Measurements from ENCODE around the gene NQO2. TPM values are rescaled to one million over a fixed set of nuclear protein-coding genes. Genes with fewer than 3 reads are reported as not detected.
"Not testable (repeated sequence)": the region's sequence is repeated elsewhere in the genome, so short reads cannot be mapped to it uniquely, and the experiment has no call there.

The NQO2 gene
- total RNA-seq, 1 donor from 2014 or later, result 45.6 TPM

DNA sequence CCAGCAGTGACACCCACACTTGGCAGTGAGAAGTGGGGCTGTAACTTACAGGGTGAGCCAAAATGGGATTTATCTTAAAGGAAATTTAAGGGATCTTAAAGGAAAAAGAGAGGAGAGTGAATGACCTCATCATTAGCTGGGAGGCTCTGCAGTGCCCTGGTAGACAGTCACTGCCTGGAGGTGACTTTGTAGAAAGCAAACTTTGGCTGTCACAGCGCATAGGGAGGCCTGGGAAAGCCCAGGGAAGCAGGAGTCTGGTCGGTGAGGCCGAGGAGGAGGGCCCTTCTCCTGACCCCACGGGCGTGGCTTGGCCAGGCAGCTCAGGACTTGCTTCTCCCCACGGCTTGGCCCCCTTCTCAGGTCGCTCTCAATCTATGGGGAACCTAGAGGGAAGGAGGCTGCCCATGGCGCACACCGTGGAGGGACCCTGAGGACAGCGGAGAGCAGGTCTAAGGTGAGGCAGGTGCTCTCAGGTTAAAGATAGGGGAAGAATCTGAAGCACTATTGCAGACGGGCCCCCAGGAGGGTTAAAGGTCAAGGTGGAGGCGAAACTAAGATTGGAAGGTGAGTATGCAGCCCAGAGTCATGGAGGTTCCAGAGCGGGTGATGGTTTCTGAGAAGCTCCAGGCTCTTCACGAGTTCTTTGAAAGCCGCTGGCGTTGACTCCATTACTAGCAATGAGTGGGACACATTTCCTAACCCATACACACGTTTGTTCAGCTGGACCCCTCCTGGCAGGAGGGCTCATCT, 53.0 kb downstream of the NQO2 start:
- DNase-seq (ENCODE audit: low spot score), result no peak
- Mint-ChIP-seq H3K27ac (peak overlapping the region; percentile 68), H3K36me3 (ENCODE audit: low read depth) (no peaks in the 10 kb centered on the region), H3K4me3 (ENCODE audit: low read depth) (peak overlapping the region; percentile 73), H3K9me3 (no peaks in the 10 kb centered on the region), H3K4me1 (ENCODE audit: low read depth) (peaks cover 27% of the 10 kb centered on the region), H3K27me3 (ENCODE audit: low read depth) (peaks cover 10% of the 10 kb centered on the region)
- intact Hi-C loops (cut with micrococcal nuclease), result loop anchor here (1.0 kb wide), 2 partner anchors 29 to 53 kb away; partner anchors contain the start of gene NQO2

DNA sequence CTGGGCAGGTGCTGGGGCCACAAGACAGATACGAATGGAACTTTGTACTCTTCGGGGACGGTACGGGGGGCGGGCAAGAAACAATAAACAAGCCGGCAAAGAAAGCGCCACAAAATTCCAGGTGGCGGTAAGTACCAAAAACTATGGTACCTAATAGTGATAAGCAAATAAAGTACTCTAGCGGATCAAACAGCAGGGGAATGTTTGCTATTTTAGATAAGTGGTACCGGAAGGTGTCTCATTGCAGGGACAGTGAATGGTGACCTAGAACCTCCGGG, 53.5 kb downstream of the NQO2 start:
- H3K36me3 Mint-ChIP-seq (ENCODE audit: low read depth), result no peaks in the 10 kb centered on the region
- H3K4me3 Mint-ChIP-seq (ENCODE audit: low read depth), result peak overlapping the region; percentile 73
- DNase-seq (ENCODE audit: low spot score), result no peak
- intact Hi-C loops (cut with micrococcal nuclease), result loop anchor here (1.0 kb wide), 2 partner anchors 30 to 54 kb away; partner anchors contain the start of gene NQO2
- no peaks in the 10 kb centered on the region for H3K9me3 Mint-ChIP-seq
- H3K4me1 Mint-ChIP-seq (ENCODE audit: low read depth), result peaks cover 27% of the 10 kb centered on the region
- H3K27me3 Mint-ChIP-seq (ENCODE audit: low read depth), result peaks cover 10% of the 10 kb centered on the region
- H3K27ac Mint-ChIP-seq, result peak overlapping the region; percentile 68

DNA sequence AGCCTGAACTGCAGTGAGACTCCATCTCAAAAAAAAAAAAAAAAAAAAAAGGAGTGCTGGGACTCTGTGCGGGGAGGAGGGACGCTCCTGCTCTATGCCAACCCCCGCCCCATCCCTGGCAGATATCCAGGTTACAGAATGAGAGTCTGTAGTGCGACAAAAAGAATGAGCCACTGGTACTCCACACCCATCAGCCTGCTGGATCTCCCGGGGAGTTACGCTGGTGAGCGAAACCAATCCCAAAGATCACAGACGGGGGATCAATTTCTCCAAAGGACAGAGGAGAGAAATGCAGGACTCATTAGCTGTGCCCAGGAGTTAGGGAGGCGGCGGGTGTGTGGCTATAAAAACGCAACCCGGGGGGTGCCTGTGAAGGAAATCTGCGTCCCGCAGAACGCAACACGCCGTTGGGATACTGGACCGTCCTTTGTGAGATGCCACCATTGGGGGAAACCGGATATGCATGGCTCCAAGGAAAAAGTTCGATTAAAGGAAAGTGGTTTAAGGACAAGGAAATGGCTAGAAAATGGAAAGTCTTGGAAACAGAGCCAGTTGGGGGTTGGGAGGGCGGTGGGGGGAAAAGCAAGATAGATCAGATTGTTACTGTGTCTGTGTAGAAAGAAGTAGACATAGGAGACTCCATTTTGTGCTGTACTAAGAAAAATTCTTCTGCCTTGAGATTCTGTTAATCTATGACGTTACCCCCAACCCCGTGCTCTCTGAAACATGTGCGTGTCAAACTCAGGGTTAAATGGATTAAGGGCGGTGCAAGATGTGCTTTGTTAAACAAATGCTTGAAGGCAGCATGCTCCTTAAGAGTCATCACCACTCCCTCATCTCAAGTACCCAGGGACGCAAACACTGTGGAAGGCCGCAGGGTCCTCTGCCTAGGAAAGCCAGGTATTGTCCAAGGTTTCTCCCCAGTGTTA, 54.8 kb downstream of the NQO2 start:
- H3K9me3 Mint-ChIP-seq; DNase-seq (ENCODE audit: low spot score); H3K27ac Mint-ChIP-seq; H3K36me3 Mint-ChIP-seq (ENCODE audit: low read depth); intact Hi-C loops (cut with micrococcal nuclease); H3K27me3 Mint-ChIP-seq (ENCODE audit: low read depth): not testable (repeated sequence)
- peak overlapping the region; percentile 73 for H3K4me3 Mint-ChIP-seq (ENCODE audit: low read depth)
- peaks cover 40% of the 10 kb centered on the region for H3K4me1 Mint-ChIP-seq (ENCODE audit: low read depth)

DNA sequence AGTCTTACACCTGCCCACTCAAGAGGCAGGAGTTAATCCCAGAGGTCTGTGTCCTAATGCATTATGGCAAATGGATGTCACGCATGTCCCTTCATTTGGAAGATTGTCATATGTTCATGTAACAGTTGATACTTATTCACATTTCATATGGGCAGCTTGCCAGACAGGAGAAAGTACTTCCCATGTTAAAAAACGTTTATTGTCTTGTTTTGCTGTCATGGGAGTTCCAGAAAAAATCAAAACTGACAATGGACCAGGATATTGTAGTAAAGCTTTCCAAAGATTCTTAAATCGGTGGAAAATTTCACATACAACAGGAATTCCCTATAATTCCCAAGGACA, 55.4 kb downstream of the NQO2 start:
- H3K4me1 Mint-ChIP-seq (ENCODE audit: low read depth), result peaks cover 42% of the 10 kb centered on the region
- H3K27me3 Mint-ChIP-seq (ENCODE audit: low read depth); H3K36me3 Mint-ChIP-seq (ENCODE audit: low read depth); H3K9me3 Mint-ChIP-seq; DNase-seq (ENCODE audit: low spot score); H3K4me3 Mint-ChIP-seq (ENCODE audit: low read depth); H3K27ac Mint-ChIP-seq; intact Hi-C loops (cut with micrococcal nuclease): not testable (repeated sequence)

DNA sequence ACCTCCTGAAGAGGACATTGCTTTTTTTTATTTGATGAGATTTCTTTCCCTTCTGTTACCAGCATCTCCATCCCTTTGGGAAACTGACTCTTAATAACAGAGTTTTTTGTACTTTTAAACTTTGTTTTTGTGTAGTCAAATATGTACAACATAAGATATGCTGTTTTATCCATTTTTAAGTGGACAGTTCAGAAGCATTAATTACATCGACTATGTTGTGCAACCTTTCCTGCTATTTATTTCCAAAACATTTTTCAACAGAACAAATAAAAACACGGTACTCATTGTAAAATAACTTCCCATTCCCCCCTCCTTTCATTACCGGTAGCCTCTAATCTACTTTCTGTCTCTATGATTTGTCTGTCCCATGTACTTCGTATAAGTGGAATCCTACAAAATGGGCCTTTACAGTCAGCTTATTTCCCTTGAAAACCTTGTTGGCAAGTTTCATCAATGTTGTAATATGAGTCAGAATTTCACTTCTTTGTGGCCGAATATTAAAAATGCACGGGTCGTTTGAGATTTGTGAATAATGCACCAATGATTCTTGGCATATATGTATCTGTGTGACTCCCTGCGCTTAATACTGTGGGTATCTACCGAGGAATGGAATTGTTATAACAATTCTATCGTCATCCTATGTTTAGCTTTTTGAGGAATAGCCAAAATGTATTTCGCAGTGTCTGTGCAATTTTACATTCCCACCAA, 57.5 kb downstream of the NQO2 start:
- H3K4me3 Mint-ChIP-seq (ENCODE audit: low read depth), result no peak overlapping the region
- H3K27me3 Mint-ChIP-seq (ENCODE audit: low read depth), result peaks cover 1% of the 10 kb centered on the region
- H3K4me1 Mint-ChIP-seq (ENCODE audit: low read depth), result peaks cover 46% of the 10 kb centered on the region
- no peak for DNase-seq (ENCODE audit: low spot score)
- H3K9me3 Mint-ChIP-seq, result no peaks in the 10 kb centered on the region
- intact Hi-C loops (cut with micrococcal nuclease), result no loop called here
- no peaks in the 10 kb centered on the region for H3K36me3 Mint-ChIP-seq (ENCODE audit: low read depth)
- H3K27ac Mint-ChIP-seq, result no peak overlapping the region

DNA sequence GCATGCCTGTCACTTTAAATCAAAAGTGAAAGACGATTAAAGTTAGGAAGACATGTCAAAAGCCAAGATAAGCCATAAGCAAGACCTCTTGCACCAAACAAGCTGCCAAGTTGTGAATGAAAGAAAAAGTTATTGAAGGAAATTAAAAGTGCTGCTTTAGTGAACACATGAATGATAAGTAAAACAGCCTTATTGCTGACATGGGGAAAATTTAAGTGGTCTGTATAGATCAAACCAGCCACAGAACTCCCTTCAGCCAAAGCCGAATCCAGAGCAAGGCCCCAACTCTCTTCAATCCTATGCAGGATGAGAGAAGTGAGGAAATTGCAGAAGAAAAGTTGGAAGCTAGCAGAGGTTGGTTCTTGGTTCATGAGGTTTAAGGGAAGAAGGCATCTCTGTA, 59.3 kb downstream of the NQO2 start:
- intact Hi-C loops (cut with micrococcal nuclease), result no loop called here
- Mint-ChIP-seq H3K9me3 (no peaks in the 10 kb centered on the region), H3K4me1 (ENCODE audit: low read depth) (peaks cover 33% of the 10 kb centered on the region), H3K27ac (peak overlapping the region; percentile 3), H3K36me3 (ENCODE audit: low read depth) (no peaks in the 10 kb centered on the region), H3K4me3 (ENCODE audit: low read depth) (peak overlapping the region; percentile 3), H3K27me3 (ENCODE audit: low read depth) (peaks cover 1% of the 10 kb centered on the region)
- no peak for DNase-seq (ENCODE audit: low spot score)

DNA sequence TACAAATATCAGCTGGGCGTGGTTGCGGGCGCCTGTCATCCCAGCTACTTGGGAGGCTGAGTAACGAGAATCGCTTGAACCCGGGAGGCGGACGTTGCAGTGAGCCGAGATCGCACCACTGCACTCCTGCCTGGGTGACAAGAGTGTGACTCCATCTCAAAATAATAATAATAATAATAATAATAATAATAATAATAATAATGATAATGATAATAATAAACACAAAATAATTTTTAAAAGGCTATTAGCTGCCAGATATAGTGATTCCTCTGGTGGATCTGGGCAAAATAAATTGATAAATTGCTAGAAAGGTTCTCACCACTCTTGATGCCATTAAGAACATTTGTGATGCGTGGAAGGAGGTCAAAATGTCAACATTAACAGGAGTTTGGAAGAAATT, 60.4 kb downstream of the NQO2 start:
- H3K27ac Mint-ChIP-seq; H3K4me3 Mint-ChIP-seq (ENCODE audit: low read depth); H3K27me3 Mint-ChIP-seq (ENCODE audit: low read depth); H3K9me3 Mint-ChIP-seq; DNase-seq (ENCODE audit: low spot score); H3K36me3 Mint-ChIP-seq (ENCODE audit: low read depth): not testable (repeated sequence)
- peaks cover 33% of the 10 kb centered on the region for H3K4me1 Mint-ChIP-seq (ENCODE audit: low read depth)
- intact Hi-C loops (cut with micrococcal nuclease), result loop anchor here (5.0 kb wide), 1 partner anchor 268 kb away; no protein-coding TSS in a partner anchor

DNA sequence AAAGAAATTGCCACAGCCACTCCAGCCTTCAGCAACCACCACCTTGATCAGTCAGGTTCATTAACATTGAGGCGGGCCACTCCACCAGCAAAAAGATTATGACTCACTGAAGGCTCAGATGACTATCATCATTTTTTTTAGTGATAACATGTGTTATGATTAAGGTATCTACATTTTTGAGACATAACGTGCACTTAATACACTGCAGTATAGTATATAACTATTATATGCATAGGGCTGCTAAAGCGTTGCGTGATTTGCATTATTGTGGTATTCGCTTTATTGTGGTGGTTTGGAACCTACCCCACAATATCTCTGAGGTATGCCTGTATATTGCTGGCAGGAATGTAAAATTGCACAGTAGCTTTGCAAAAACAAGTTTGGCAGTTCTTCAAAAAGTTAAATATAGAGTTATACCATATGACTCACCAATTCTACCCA, 61.8 kb downstream of the NQO2 start:
- Mint-ChIP-seq H3K9me3 (no peaks in the 10 kb centered on the region), H3K27ac (no peak overlapping the region), H3K4me1 (ENCODE audit: low read depth) (peaks cover 38% of the 10 kb centered on the region), H3K36me3 (ENCODE audit: low read depth) (peaks cover 3% of the 10 kb centered on the region), H3K4me3 (ENCODE audit: low read depth) (no peak overlapping the region), H3K27me3 (ENCODE audit: low read depth) (peaks cover 1% of the 10 kb centered on the region)
- no peak for DNase-seq (ENCODE audit: low spot score)
- intact Hi-C loops (cut with micrococcal nuclease), result loop anchor here (5.0 kb wide), 1 partner anchor 269 kb away; no protein-coding TSS in a partner anchor

DNA sequence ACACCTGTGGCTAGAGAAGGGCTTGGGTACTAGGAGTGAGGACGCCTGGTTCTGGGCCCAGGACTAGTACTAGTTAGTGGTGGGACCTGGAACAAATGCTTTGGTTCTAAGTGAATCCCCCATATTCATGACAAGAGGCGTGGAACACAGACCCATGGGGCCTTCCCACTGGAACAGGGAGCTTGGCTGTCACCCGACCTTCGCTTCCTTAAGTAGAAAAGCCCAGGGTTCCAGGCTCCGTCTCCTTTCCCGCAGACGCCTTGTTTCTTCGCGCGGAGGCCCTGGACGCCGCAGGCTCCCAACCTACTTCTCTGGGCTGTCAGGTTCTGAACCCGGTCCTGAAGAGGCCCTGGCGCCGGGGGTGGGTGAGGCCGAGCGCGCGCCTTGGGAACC, 63.6 kb downstream of the NQO2 start:
- H3K9me3 Mint-ChIP-seq; H3K27me3 Mint-ChIP-seq (ENCODE audit: low read depth); DNase-seq (ENCODE audit: low spot score); H3K27ac Mint-ChIP-seq: not testable (repeated sequence)
- peaks cover 49% of the 10 kb centered on the region for H3K4me1 Mint-ChIP-seq (ENCODE audit: low read depth)
- H3K4me3 Mint-ChIP-seq (ENCODE audit: low read depth), result peak overlapping the region; percentile 91
- H3K36me3 Mint-ChIP-seq (ENCODE audit: low read depth), result peaks cover 14% of the 10 kb centered on the region
- intact Hi-C loops (cut with micrococcal nuclease), result loop anchor here (1.0 to 5.0 kb wide), 2 partner anchors 55 to 271 kb away; partner anchors contain the start of gene BPHL

DNA sequence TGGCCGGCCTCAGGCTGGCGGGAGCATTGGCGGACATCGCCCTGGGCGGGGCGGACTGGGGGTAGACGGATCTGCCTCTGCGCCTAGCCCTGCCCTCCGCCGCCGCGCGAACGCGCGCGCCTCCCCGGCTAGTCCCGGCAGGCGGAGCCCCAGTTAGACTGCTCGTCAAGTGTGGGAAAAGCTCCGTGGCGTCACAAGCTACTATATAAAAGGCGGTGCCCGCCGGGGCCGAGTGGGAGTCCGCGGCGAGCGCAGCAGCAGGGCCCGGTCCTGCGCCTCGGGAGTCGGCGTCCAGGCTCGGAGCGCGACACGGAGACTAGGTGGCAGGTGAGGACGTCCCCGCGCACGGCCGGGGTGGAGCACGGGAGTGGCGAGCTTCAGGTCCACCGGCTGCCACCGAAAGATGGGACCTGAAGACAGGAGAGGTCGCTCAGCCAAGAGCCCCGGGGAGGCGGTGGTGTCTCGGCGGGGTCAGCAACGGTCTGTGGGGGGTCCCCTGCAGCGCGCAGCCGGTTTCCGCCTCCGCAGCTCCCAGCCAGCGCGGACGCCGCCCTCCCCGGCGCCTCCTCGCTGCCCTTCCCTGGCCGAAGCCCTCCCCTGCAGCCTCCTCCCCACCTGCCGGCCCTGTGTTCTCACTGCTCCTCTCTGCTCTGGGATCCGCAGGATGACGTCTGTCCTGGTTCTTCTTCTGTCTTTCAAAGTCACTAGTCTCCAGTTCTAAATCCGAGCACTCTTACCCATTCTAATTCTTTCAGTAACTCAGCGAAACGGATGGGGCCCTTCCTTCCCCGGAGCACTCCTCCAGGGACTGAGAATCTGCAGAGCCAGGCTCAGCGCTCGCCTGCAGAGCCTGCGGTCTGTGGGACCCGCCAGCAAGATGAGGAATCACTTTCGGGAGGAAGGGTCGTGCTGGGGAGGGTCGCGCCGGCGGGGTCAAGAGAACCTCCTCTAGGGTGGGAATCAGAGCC, 64.3 kb downstream of the NQO2 start:
- no peaks in the 10 kb centered on the region for H3K9me3 Mint-ChIP-seq
- H3K4me1 Mint-ChIP-seq (ENCODE audit: low read depth), result peaks cover 43% of the 10 kb centered on the region
- peak overlapping the region; percentile 84 for H3K27ac Mint-ChIP-seq
- intact Hi-C loops (cut with micrococcal nuclease), result loop anchor here (1.0 to 5.0 kb wide), 3 partner anchors 54 to 272 kb away; partner anchors contain the start of genes BPHL and NQO2
- H3K36me3 Mint-ChIP-seq (ENCODE audit: low read depth), result peaks cover 14% of the 10 kb centered on the region
- peak; percentile 91 for DNase-seq (ENCODE audit: low spot score)
- H3K27me3 Mint-ChIP-seq (ENCODE audit: low read depth), result no peaks in the 10 kb centered on the region
- H3K4me3 Mint-ChIP-seq (ENCODE audit: low read depth), result peak overlapping the region; percentile 91

DNA sequence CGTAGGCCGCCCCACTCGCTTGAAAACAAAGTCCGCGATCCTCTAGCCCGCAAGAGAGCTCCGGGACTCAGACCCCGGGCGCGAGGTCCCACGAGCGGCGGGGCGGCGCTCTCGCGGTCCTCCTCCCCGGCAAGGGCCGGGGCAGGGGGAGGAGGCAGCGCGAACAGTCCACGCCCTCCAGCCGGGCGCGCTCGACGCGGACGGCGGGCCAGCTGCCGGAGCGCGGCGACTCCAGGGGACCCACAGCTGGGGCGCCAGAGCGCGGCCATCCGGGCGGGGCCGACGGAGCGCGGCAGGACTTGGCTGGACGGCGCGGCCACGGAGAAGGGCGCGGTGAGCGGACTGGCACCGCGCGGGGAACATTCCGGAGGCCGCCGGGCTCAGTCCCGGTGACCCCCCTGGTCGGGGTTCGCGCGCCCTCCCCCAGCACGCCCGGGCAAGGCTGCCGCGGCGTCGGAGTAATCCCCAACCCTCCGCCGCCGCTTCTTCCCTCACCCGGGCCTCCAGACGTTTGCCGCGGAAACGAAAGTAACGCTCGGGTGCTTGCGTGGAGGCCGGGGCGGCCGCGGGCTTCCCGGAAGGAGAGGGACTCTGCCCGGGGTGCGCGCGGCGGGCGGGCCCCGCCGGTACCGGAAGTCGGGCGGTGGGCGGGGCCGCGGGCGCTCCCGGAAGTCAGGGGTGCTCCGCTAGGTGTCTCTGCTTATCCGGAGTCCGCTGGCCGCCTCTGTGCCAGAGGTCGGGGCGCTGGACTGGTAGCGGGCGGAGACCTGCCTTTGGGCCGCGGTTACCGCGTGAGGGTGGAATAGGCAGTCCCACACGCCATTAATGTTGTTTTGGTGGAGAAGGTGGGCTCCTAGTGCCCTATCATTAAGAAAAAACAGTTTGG, 68.9 kb downstream of the NQO2 start, which contains the start of gene RIPK1:
TSS of gene RIPK1 (plus strand) at position 166 of the 886 bp plus-strand sequence. CDS start 8,330 bp downstream, outside the sequence.
- DNase-seq (ENCODE audit: low spot score), result peak; percentile 95
- Mint-ChIP-seq H3K4me3 (ENCODE audit: low read depth) (peak within 1 kb of the TSS; percentile 95), H3K27ac (peak within 1 kb of the TSS; percentile 95), H3K9me3 (no peaks in the 10 kb centered on the region), H3K36me3 (ENCODE audit: low read depth) (peaks cover 38% of the 10 kb centered on the region), H3K4me1 (ENCODE audit: low read depth) (peaks cover 55% of the 10 kb centered on the region), H3K27me3 (ENCODE audit: low read depth) (no peaks in the 10 kb centered on the region)
- intact Hi-C loops (cut with micrococcal nuclease), result loop anchor here (1.0 to 5.0 kb wide), 6 partner anchors 50 to 303 kb away; partner anchors contain the start of genes BPHL, PSMG4 and WRNIP1
